NCI-H748 (cell line): Measurements from ENCODE around the gene AAK1.
A peak's percentile ranks its signal among the peaks of the same experiment; 100 is the strongest.

Experiments used
- DNase-seq: peaks from one replicate; lab custom pipeline; 2025; ENCODE audit not compliant: unreplicated experiment; lab: John Stamatoyannopoulos, UW

AAK1 gene

GRCh38 chr2:69499242-69499641, 144.3 kb downstream of the AAK1 start:
- DNase-seq = no peak

- no peak for DNase-seq
These were observed 147.7 kb downstream of the AAK1 start for GRCh38 chr2:69495861-69496260.

- no peak for DNase-seq
These were observed 148.5 kb downstream of the AAK1 start for GRCh38 chr2:69495008-69495407.

GRCh38 chr2:69494126-69494525, 149.4 kb downstream of the AAK1 start:
- no peak for DNase-seq

GRCh38 chr2:69493268-69493667, 150.3 kb downstream of the AAK1 start:
- DNase-seq = peak; percentile 5

GRCh38 chr2:69491864-69492263, 151.7 kb downstream of the AAK1 start:
- no peak for DNase-seq

GRCh38 chr2:69490486-69490885, 153.1 kb downstream of the AAK1 start:
- DNase-seq = no peak

GRCh38 chr2:69489793-69490192, 153.7 kb downstream of the AAK1 start:
- no peak for DNase-seq

- peak; percentile 85 for DNase-seq
These were observed 159.8 kb downstream of the AAK1 start for GRCh38 chr2:69483696-69484095.

- peak; percentile 52 for DNase-seq
These were observed 160.5 kb downstream of the AAK1 start for GRCh38 chr2:69483024-69483423.

GRCh38 chr2:69482471-69482870, 161.1 kb downstream of the AAK1 start:
- peak; percentile 15 for DNase-seq

GRCh38 chr2:69481421-69481820, 162.1 kb downstream of the AAK1 start:
- DNase-seq = no peak

- no peak for DNase-seq
These were observed 165.9 kb downstream of the AAK1 start for GRCh38 chr2:69477627-69478026.

- DNase-seq = no peak
These were observed 168.9 kb downstream of the AAK1 start for GRCh38 chr2:69474688-69475087.

GRCh38 chr2:69471793-69472192, 171.7 kb downstream of the AAK1 start:
- DNase-seq = no peak

- DNase-seq = no peak
These were observed 172.6 kb downstream of the AAK1 start for GRCh38 chr2:69470911-69471310.

GRCh38 chr2:69469784-69470183, 173.8 kb downstream of the AAK1 start:
- DNase-seq = no peak

GRCh38 chr2:69469375-69469774, 174.2 kb downstream of the AAK1 start:
- DNase-seq = no peak

- DNase-seq = no peak
These were observed 176.8 kb downstream of the AAK1 start for GRCh38 chr2:69466728-69467127.

- no peak for DNase-seq
These were observed 177.8 kb downstream of the AAK1 start for GRCh38 chr2:69465513-69466456.

GRCh38 chr2:69464575-69464974, 179.0 kb downstream of the AAK1 start:
- DNase-seq = no peak

GRCh38 chr2:69462780-69463179, 180.8 kb downstream of the AAK1 start:
- DNase-seq = no peak

GRCh38 chr2:69461404-69461803, 182.1 kb downstream of the AAK1 start:
- DNase-seq = no peak
